ENCODE data around the gene NEMP1.

NEMP1 gene

DNA sequence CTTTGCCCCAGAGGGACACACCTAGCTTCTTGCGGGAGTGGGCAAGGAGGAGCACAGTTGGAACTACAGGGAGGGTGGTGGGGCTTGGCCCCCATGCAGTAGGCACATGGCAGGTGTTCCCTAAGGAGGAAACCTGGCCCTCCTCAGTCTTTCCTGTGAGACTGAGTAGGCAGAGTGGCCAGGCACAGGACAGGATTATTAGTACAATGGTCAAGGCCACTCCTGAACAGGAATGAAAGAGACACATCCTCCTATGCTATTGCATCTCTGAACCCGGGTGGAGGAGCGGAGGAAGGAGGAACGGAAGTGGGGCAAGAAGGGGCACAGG lies 29.5 kb downstream of the NEMP1 start:
- DNase-seq (ENCODE audit: low read depth in 2 of 2), result no peak
- TF ChIP-seq, protein P1, sequence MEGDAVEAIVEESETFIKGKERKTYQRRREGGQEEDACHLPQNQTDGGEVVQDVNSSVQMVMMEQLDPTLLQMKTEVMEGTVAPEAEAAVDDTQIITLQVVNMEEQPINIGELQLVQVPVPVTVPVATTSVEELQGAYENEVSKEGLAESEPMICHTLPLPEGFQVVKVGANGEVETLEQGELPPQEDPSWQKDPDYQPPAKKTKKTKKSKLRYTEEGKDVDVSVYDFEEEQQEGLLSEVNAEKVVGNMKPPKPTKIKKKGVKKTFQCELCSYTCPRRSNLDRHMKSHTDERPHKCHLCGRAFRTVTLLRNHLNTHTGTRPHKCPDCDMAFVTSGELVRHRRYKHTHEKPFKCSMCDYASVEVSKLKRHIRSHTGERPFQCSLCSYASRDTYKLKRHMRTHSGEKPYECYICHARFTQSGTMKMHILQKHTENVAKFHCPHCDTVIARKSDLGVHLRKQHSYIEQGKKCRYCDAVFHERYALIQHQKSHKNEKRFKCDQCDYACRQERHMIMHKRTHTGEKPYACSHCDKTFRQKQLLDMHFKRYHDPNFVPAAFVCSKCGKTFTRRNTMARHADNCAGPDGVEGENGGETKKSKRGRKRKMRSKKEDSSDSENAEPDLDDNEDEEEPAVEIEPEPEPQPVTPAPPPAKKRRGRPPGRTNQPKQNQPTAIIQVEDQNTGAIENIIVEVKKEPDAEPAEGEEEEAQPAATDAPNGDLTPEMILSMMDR (IDR thresholded peaks at IDR 0.05; ENCODE audit: low read depth, low read length), result no peak

DNA sequence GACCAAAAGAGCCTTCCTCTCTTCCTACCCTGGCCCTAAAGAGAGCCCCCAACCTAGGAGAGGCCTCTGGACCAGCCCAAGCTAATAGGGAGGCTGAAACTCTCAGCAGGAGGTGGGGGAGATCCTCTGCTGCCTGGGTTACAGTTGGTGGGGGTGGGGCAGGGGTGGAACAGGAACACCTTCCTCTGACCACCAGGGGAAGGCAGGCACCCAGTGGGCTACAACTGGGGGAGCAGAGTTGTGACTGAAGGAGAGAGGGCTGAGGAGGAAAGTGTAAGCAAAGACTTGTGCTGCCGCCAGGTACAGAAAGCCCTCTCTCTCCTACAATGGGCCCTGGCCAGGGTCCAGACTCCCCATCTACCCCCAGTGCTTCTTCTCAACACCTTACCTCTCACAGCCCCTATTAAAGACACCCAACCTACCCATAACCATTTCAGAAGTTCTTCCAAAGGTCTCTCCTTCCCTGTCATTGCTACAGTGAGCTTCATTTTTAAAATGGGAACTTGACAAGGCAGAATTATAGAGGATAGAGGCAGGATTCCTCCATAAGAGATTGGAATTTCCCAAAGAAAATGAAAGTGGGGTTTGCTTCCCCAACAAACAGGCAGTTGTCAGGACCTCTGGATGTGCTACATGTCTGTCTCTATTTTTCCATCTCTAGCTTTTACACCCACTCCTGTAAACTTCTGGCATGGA lies 30.0 kb downstream of the NEMP1 start:
- TF ChIP-seq, protein P1 (IDR thresholded peaks at IDR 0.05; ENCODE audit: low read depth, low read length), result no peak
- DNase-seq (ENCODE audit: low read depth in 2 of 2), result no peak
- no peak overlapping the region for H3K4me3 ChIP-seq (replicated peaks in 1 of 2; ENCODE audit: low read depth in 2 of 2, low read length in 2 of 2)

More for the DNA sequence above, 29.5 kb downstream of the NEMP1 start:
- no peak overlapping the region for H3K4me3 ChIP-seq (replicated peaks in 1 of 2; ENCODE audit: low read depth in 2 of 2, low read length in 2 of 2)

DNA sequence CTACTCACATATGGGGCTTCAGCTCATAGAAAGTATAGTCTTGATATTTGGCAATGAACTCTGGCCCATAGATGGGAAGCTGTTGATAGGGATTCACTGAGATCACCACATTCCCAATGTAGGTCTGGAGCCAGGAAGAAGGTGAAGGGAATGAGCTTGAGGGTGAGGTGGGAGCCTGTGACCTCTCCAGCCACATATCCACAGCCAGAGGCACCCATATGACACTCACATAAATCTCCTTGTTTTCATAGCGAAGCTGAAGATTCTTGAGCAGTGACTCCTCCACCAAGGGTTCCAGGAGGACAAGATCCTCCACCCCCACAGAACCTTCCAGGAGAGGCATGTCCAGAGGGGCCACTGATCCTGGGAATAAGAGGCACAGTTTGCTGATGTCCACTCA lies 30.6 kb downstream of the NEMP1 start:
- no peak for DNase-seq (ENCODE audit: low read depth in 2 of 2)
- H3K4me3 ChIP-seq (replicated peaks in 1 of 2; ENCODE audit: low read depth in 2 of 2, low read length in 2 of 2), result no peak overlapping the region
- TF ChIP-seq, protein P1 (IDR thresholded peaks at IDR 0.05; ENCODE audit: low read depth, low read length), result no peak

DNA sequence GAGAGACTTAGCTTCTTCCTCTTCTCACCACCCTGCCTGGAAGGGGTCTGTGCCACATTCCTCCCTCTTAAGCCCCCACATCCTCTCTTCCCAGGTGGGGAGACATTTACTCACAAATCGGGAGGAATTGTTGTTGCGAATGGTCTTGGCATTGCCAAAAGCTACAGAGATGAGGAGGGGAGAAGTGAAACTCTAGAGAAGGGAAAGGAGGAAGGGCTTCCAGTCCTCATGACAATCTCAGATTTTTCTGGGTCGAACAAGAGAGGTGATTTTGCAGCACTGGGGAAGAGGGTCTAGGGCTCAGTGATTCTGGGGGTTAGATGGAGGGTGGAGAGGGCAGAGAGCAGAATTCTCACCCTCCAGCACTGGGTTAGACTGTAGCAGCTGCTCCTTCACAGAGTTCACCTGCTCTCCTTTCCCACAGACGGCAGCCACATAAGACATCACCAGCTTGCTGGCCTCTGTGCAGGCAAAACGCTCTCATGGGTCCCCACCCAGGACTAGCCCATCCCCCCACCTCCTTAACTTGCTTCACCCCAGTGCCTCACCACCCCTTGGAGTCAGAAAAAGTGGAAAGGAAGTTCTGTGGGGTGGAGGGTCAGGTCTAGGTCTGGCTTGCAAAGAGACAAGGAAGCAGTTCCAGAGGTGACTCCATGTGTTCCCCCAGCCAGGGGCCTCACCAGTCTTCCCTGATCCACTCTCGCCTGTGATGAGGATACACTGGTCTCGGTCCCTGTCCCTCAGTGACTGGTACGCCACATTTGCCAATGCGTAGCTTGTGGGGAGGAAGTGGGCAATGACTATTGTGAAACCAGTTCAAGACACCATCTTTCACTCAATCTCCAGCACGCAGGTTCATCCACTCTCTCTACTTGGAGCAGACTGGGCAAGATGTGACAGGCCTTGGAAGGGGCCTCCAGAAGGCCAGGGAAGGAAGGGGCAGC lies 31.4 kb downstream of the NEMP1 start:
- TF ChIP-seq, protein P1 (IDR thresholded peaks at IDR 0.05; ENCODE audit: low read depth, low read length), result no peak
- no peak for DNase-seq (ENCODE audit: low read depth in 2 of 2)
- H3K4me3 ChIP-seq (replicated peaks in 1 of 2; ENCODE audit: low read depth in 2 of 2, low read length in 2 of 2), result no peak overlapping the region

DNA sequence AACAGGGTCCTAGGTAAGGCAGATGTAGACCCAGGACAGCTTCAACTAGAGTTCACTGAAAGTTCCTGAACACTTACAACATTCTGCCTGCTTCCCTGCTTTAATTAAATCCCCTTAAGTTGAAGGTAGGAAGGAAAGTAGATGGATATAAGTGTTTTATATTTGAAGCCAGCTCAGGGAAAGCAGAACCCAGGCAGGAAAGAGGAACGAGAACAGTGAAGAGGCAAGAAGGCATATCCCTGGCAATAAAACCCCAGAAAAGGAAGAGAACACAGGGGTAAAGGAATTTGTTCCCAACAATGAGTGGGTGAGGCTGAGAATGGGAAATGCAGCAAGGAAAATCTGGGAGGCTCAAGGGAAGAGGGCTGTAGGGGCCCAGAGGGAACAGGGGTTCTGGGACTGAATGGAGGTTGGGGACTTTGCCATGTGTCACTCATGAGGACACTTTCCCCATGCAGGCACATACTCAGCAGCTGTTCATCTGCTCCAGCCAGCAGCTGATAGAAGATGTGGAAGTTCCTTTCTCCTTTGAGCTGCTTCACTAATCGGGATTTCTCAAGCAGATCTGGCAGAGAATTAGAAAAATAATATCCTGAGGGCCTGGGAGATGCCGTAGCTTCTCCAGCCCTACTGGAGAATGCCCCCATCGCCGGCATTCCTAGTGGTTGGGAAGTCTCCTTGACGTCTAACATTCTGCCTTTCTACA lies 32.4 kb downstream of the NEMP1 start:
- TF ChIP-seq, protein P1 (IDR thresholded peaks at IDR 0.05; ENCODE audit: low read depth, low read length), result no peak
- H3K4me3 ChIP-seq (replicated peaks in 1 of 2; ENCODE audit: low read depth in 2 of 2, low read length in 2 of 2), result no peak overlapping the region
- DNase-seq (ENCODE audit: low read depth in 2 of 2), result no peak

DNA sequence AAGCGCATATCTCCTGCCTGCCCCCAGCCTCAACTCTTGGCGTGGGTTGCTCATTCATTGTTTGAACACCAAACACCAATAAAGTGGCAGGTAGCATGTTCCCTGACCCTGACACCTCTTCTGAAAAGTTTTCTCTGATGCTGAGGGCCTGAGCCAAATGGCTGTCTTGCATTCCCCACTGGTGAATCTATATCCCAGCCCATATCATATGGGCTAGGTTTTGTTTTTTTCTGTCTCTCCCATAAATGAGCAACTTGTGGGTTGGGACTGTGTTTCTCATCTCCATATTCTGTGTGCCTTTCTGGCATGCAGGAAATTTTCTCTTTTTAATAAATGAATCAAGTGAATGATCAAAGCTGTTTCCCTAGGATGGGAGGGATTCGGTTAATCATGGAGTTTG lies 33.7 kb downstream of the NEMP1 start:
- no peak overlapping the region for H3K4me3 ChIP-seq (replicated peaks in 1 of 2; ENCODE audit: low read depth in 2 of 2, low read length in 2 of 2)
- TF ChIP-seq, protein P1 (IDR thresholded peaks at IDR 0.05; ENCODE audit: low read depth, low read length), result no peak
- no peak for DNase-seq (ENCODE audit: low read depth in 2 of 2)
